ENCODE data around the gene SLBP. TPM values are rescaled to one million over a fixed set of nuclear protein-coding genes. Genes with fewer than 3 reads are reported as not detected.
"Not testable (repeated sequence)": the region's sequence is repeated elsewhere in the genome, so short reads cannot be mapped to it uniquely, and the experiment has no call there.

Gene SLBP
- total and polyA plus RNA-seq, 2 donors (not counting 3 experiments of a cell fraction or from before 2014, with no cell fraction given) = 48.3 to 63.1 TPM

- Histone ChIP-seq H3K9me3 (replicated peaks; ENCODE audit: control insufficient read depth, insufficient read depth, low read length) (no peaks in the 10 kb centered on the region), H3K36me3 (ENCODE audit: control insufficient read depth in 2 of 2, extremely low read depth in 1 of 2, insufficient read depth in 2 of 2, low read length in 2 of 2) (no peaks in the 10 kb centered on the region), H3K4me3 (replicated peaks in 1 of 3; ENCODE audit: insufficient read depth in 1 of 3, low read depth in 1 of 3, low read length in 3 of 3) (no peak overlapping the region), H3K79me2 (ENCODE audit: control insufficient read depth, insufficient read depth, low read length) (no peaks in the 10 kb centered on the region), H3K9ac (replicated peaks; ENCODE audit: extremely low read depth, insufficient read depth, low read length) (no peak overlapping the region), H3K27ac (ENCODE audit: insufficient read depth, low read depth, low read length) (no peak overlapping the region), H3K4me1 (ENCODE audit: control insufficient read depth, extremely low read depth, insufficient read depth, low read length) (no peaks in the 10 kb centered on the region), H3K9me1 (replicated peaks; ENCODE audit: control insufficient read depth, extremely low read depth, insufficient read depth, low read length) (no peaks in the 10 kb centered on the region), H4K20me1 (replicated peaks; ENCODE audit: control insufficient read depth, extremely low read depth, insufficient read depth, low read length) (no peaks in the 10 kb centered on the region), H3K4me2 (ENCODE audit: insufficient read depth, low read length) (no peak overlapping the region), H3K27me3 (ENCODE audit: control insufficient read depth in 2 of 2, insufficient read depth in 2 of 2, low read length in 2 of 2) (no peaks in the 10 kb centered on the region), H2AFZ (ENCODE audit: low read depth, low read length) (no peak overlapping the region)
- ChIA-PET CTCF (no interaction called here), POLR2A (no interaction called here)
- DNase-seq (ENCODE audit: low read depth, low spot score) (no peak), FAIRE-seq (no peak)
- TF ChIP-seq EZH2 (IDR thresholded peaks at IDR 0.05; ENCODE audit: borderline replicate concordance, low read depth, low read length, severe bottlenecking) (no peak), JUN (IDR thresholded peaks at IDR 0.05; ENCODE audit: borderline replicate concordance, insufficient read depth, insufficient read length, low read depth) (no peak)
- no TSS peak for BruUV-seq (replicated peaks)
- dilution Hi-C loops (cut with MboI; ENCODE audit: extremely low pct_ligation_motif_present, low sequenced_read_pairs) (no loop called here), intact Hi-C loops (cut with micrococcal nuclease) (no loop called here)
Measured at GRCh38 chr4:1673671-1674070, 38.4 kb downstream of the SLBP start.

DNA sequence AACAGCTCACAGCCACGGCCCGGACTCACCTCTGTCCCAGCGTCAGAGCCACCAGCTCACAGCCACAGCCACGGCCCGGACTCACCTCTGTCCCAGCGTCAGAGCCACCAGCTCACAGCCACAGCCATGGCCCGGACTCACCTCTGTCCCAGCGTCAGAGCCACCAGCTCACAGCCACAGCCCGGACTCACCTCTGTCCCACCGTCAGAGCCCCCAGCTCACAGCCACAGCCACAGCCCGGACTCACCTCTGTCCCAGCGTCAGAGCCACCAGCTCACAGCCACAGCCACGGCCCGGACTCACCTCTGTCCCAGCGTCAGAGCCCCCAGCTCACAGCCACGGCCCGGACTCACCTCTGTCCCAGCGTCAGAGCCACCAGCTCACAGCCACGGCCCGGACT is 41.1 kb downstream of the SLBP start:
- H3K27ac ChIP-seq (ENCODE audit: insufficient read depth, low read depth, low read length); dilution Hi-C loops (cut with MboI; ENCODE audit: extremely low pct_ligation_motif_present, low sequenced_read_pairs); H4K20me1 ChIP-seq (replicated peaks; ENCODE audit: control insufficient read depth, extremely low read depth, insufficient read depth, low read length); H3K9ac ChIP-seq (replicated peaks; ENCODE audit: extremely low read depth, insufficient read depth, low read length); H3K9me1 ChIP-seq (replicated peaks; ENCODE audit: control insufficient read depth, extremely low read depth, insufficient read depth, low read length); H3K36me3 ChIP-seq (ENCODE audit: control insufficient read depth in 2 of 2, extremely low read depth in 1 of 2, insufficient read depth in 2 of 2, low read length in 2 of 2); H3K4me1 ChIP-seq (ENCODE audit: control insufficient read depth, extremely low read depth, insufficient read depth, low read length); FAIRE-seq; H3K4me2 ChIP-seq (ENCODE audit: insufficient read depth, low read length); H2AFZ ChIP-seq (ENCODE audit: low read depth, low read length); intact Hi-C loops (cut with micrococcal nuclease); DNase-seq (ENCODE audit: low read depth, low spot score); H3K79me2 ChIP-seq (ENCODE audit: control insufficient read depth, insufficient read depth, low read length); H3K4me3 ChIP-seq (replicated peaks in 1 of 3; ENCODE audit: insufficient read depth in 1 of 3, low read depth in 1 of 3, low read length in 3 of 3); BruUV-seq (replicated peaks); H3K9me3 ChIP-seq (replicated peaks; ENCODE audit: control insufficient read depth, insufficient read depth, low read length); H3K27me3 ChIP-seq (ENCODE audit: control insufficient read depth in 2 of 2, insufficient read depth in 2 of 2, low read length in 2 of 2): not testable (repeated sequence)
- ChIA-PET POLR2A (interaction anchor here (0.6 kb wide), 1 partner anchor 1338 kb away, joined by 7 read pairs; no protein-coding TSS in a partner anchor), CTCF (interaction anchor here (1.2 kb wide), 1 partner anchor 22 kb away, joined by 3 read pairs; no protein-coding TSS in a partner anchor)

Measured in endothelial cell of umbilical vein (primary cell).